HEK293 (cell line): ENCODE results near the gene NLGN1.

Experiments used
- CTCF ChIA-PET: fragments of 350-600 bp; formaldehyde crosslinking; extraction: SDS; loops from one replicate; lab custom pipeline; 2021; ENCODE audit warnings: antibody characterized with exemption; lab: Yijun Ruan, JAX
- POLR2A ChIA-PET: fragments of 300-600 bp; formaldehyde crosslinking; extraction: SDS; loops from one replicate; lab custom pipeline; 2020; ENCODE audit warnings: antibody characterized with exemption, inconsistent platforms; lab: Yijun Ruan, JAX
- H3K27ac ChIP-seq: fragments of 200-500 bp; sonication (Bioruptor generic); 2 replicates; pipeline ENCODE4 v1.5.1; 2014; ENCODE audit warnings: low read depth, low read length, control low read depth, inconsistent platforms; ENCODE audit errors: extremely low read depth
- H3K36me3 ChIP-seq, 2 experiments: fragments of 200-500 bp in 1 of 2; sonication (Bioruptor generic) in 1 of 2; 1 replicate in 1 of 2; 2 replicates in 1 of 2; pipeline ENCODE4 v1.5.1; 2014 to 2017; ENCODE audit warnings: inconsistent platforms in 2 of 2, low read length in 2 of 2; ENCODE audit not compliant: control insufficient read depth in 2 of 2, insufficient read depth in 1 of 2
- H3K4me1 ChIP-seq: fragments of 200-500 bp; sonication (Bioruptor generic); 2 replicates; pipeline ENCODE4 v1.5.1; 2014; ENCODE audit warnings: mild to moderate bottlenecking, low read length, inconsistent platforms; ENCODE audit not compliant: control insufficient read depth, insufficient read depth
- H3K4me3 ChIP-seq: 2 replicates; pipeline ENCODE4 v1.5.1; 2011; ENCODE audit warnings: low read depth, mild to moderate bottlenecking, control low read depth, low read length, moderate library complexity
- H3K9me3 ChIP-seq: fragments of 200-500 bp; sonication (Bioruptor generic); 2 replicates; pipeline ENCODE4 v1.5.1; 2014; ENCODE audit warnings: low read depth, low read length, inconsistent platforms; ENCODE audit not compliant: control insufficient read depth, insufficient read depth
- KLF16 ChIP-seq: fragments of 450-650 bp; formaldehyde crosslinking; IDR thresholded peaks from 2 replicates; pipeline ENCODE4 v1.5.1; 2017; ENCODE audit warnings: missing biosample characterization, missing genetic modification characterization
- SETDB1 ChIP-seq: IDR thresholded peaks from one replicate; pipeline ENCODE4 v1.6.1; 2017; ENCODE audit warnings: mild to moderate bottlenecking, low read length, moderate library complexity, mixed read lengths; ENCODE audit not compliant: insufficient read length
- TRIM28 ChIP-seq: IDR thresholded peaks from 2 replicates; pipeline ENCODE4 v1.6.1; 2011; ENCODE audit warnings: low read length, control low read depth, borderline replicate concordance
- ZNF2 ChIP-seq: fragments of 450-650 bp; formaldehyde crosslinking; IDR thresholded peaks from 2 replicates; pipeline ENCODE4 v1.5.1; 2016; ENCODE audit warnings: missing biosample characterization, missing genetic modification characterization
- ZNF248 ChIP-seq: fragments of 450-650 bp; formaldehyde crosslinking; IDR thresholded peaks from 2 replicates; pipeline ENCODE4 v1.5.1; 2017; ENCODE audit warnings: missing biosample characterization, missing genetic modification characterization
- ZNF292 ChIP-seq: fragments of 450-650 bp; formaldehyde crosslinking; IDR thresholded peaks from 2 replicates; pipeline ENCODE4 v1.5.1; 2016; ENCODE audit warnings: low read depth, missing biosample characterization, missing genetic modification characterization, borderline replicate concordance
- ZNF37A ChIP-seq: fragments of 450-650 bp; IDR thresholded peaks from 2 replicates; pipeline ENCODE4 v1.5.1; 2018; ENCODE audit warnings: missing biosample characterization, missing genetic modification characterization
- ZNF426 ChIP-seq: fragments of 450-650 bp; formaldehyde crosslinking; IDR thresholded peaks from 2 replicates; pipeline ENCODE4 v1.5.1; 2017; ENCODE audit warnings: missing biosample characterization, missing genetic modification characterization, mild to moderate bottlenecking, inconsistent platforms, moderate library complexity
- ZNF548 ChIP-seq: fragments of 450-650 bp; formaldehyde crosslinking; IDR thresholded peaks from 2 replicates; pipeline ENCODE4 v1.5.1; 2016; ENCODE audit warnings: missing biosample characterization, missing genetic modification characterization
- ZNF555 ChIP-seq: fragments of 450-650 bp; formaldehyde crosslinking; conservative IDR thresholded peaks from 2 replicates; pipeline ENCODE4 v1.5.1; 2017; ENCODE audit warnings: missing biosample characterization, mild to moderate bottlenecking, missing genetic modification characterization, inconsistent platforms
- ZNF600 ChIP-seq: fragments of 450-650 bp; formaldehyde crosslinking; IDR thresholded peaks from 2 replicates; pipeline ENCODE4 v1.5.1; 2016; ENCODE audit warnings: missing biosample characterization, missing genetic modification characterization
- ZNF701 ChIP-seq: fragments of 450-650 bp; formaldehyde crosslinking; IDR thresholded peaks from 2 replicates; pipeline ENCODE4 v1.5.1; 2016; ENCODE audit warnings: missing biosample characterization, missing genetic modification characterization
- ZNF777 ChIP-seq: fragments of 450-650 bp; formaldehyde crosslinking; IDR thresholded peaks from 2 replicates; pipeline ENCODE4 v1.5.1; 2017; ENCODE audit warnings: missing biosample characterization, missing genetic modification characterization, borderline replicate concordance
- TF ChIP-seq, protein P1 (sequence below): fragments of 450-650 bp; formaldehyde crosslinking; IDR thresholded peaks from 2 replicates; pipeline ENCODE4 v1.5.1; 2017; ENCODE audit warnings: missing biosample characterization, missing genetic modification characterization
- TF ChIP-seq, protein P2 (sequence below): fragments of 450-650 bp; formaldehyde crosslinking; IDR thresholded peaks from 2 replicates; pipeline ENCODE4 v1.5.1; 2016; ENCODE audit warnings: missing biosample characterization, missing genetic modification characterization
- TF ChIP-seq, protein P3 (sequence below): fragments of 450-650 bp; formaldehyde crosslinking; IDR thresholded peaks from 2 replicates; pipeline ENCODE4 v1.5.1; 2016; ENCODE audit warnings: missing biosample characterization, missing genetic modification characterization, low read depth
- TF ChIP-seq, protein P4 (sequence below): fragments of 450-650 bp; formaldehyde crosslinking; conservative IDR thresholded peaks from 2 replicates; pipeline ENCODE4 v1.5.1; 2016; ENCODE audit warnings: low read depth, missing biosample characterization, missing genetic modification characterization
- TF ChIP-seq, protein P5 (sequence below): fragments of 450-650 bp; formaldehyde crosslinking; IDR thresholded peaks from 2 replicates; pipeline ENCODE4 v1.5.1; 2016; ENCODE audit warnings: missing biosample characterization, missing genetic modification characterization

The NLGN1 gene

DNA sequence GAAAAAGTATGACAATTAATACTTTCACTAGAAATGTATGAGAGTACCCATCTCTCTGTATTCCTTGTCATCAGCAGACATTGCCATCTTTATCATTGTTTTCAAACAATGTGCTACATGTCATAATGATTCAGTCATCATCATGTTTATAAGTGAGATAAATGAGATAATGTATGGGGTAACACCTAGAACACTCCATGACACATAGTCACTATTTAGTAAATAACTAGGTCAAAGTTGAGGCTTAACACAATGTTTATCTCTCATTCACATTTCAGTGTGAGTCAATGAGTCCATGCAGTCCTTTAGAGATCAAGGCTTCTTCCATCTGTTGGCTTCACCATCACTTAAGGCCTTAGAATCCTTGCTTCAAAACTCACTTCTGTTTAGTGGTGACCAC lies 70.0 kb downstream of the NLGN1 start (continued):
- TF ChIP-seq, protein P1, sequence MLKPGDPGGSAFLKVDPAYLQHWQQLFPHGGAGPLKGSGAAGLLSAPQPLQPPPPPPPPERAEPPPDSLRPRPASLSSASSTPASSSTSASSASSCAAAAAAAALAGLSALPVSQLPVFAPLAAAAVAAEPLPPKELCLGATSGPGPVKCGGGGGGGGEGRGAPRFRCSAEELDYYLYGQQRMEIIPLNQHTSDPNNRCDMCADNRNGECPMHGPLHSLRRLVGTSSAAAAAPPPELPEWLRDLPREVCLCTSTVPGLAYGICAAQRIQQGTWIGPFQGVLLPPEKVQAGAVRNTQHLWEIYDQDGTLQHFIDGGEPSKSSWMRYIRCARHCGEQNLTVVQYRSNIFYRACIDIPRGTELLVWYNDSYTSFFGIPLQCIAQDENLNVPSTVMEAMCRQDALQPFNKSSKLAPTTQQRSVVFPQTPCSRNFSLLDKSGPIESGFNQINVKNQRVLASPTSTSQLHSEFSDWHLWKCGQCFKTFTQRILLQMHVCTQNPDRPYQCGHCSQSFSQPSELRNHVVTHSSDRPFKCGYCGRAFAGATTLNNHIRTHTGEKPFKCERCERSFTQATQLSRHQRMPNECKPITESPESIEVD (tag by site-specific recombination), result no peak

DNA sequence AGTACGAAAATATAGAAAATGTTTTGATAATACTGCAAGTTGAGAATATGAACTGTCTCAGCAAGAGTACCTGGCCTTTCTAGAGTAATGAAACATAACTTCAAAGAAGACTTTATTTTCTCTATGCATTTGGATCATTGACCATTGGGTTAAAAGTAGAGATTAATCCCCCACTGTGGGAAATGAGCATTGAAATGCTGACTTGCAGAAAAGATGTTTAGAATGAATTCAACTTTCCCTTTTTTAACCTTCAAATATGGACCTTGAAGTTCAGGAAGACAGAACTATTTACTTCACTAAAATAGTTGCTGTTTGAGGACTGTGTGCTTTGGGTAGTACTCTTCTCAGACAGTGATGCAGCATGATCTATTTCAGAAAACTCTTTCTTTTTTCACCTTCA lies 75.7 kb downstream of the NLGN1 start:
- no peak overlapping the region for H3K4me3 ChIP-seq
- ChIA-PET POLR2A (no interaction called here), CTCF (no interaction called here)
- H3K27ac ChIP-seq, result no peak overlapping the region
- H3K9me3 ChIP-seq, result no peaks in the 10 kb centered on the region
- TF ChIP-seq ZNF37A (no peak), TRIM28 (no peak), ZNF555 (no peak), ZNF548 (tag by site-specific recombination) (no peak), ZNF600 (tag by site-specific recombination) (no peak), SETDB1 (no peak), ZNF701 (no peak), ZNF426 (tag by site-specific recombination) (no peak), ZNF248 (tag by site-specific recombination) (no peak), ZNF777 (tag by site-specific recombination) (no peak), ZNF2 (tag by site-specific recombination) (no peak), ZNF292 (tag by site-specific recombination) (no peak), KLF16 (no peak)
- TF ChIP-seq, protein P2, sequence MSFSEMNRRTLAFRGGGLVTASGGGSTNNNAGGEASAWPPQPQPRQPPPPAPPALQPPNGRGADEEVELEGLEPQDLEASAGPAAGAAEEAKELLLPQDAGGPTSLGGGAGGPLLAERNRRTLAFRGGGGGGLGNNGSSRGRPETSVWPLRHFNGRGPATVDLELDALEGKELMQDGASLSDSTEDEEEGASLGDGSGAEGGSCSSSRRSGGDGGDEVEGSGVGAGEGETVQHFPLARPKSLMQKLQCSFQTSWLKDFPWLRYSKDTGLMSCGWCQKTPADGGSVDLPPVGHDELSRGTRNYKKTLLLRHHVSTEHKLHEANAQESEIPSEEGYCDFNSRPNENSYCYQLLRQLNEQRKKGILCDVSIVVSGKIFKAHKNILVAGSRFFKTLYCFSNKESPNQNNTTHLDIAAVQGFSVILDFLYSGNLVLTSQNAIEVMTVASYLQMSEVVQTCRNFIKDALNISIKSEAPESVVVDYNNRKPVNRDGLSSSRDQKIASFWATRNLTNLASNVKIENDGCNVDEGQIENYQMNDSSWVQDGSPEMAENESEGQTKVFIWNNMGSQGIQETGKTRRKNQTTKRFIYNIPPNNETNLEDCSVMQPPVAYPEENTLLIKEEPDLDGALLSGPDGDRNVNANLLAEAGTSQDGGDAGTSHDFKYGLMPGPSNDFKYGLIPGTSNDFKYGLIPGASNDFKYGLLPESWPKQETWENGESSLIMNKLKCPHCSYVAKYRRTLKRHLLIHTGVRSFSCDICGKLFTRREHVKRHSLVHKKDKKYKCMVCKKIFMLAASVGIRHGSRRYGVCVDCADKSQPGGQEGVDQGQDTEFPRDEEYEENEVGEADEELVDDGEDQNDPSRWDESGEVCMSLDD, result no peak
- TF ChIP-seq, protein P3, sequence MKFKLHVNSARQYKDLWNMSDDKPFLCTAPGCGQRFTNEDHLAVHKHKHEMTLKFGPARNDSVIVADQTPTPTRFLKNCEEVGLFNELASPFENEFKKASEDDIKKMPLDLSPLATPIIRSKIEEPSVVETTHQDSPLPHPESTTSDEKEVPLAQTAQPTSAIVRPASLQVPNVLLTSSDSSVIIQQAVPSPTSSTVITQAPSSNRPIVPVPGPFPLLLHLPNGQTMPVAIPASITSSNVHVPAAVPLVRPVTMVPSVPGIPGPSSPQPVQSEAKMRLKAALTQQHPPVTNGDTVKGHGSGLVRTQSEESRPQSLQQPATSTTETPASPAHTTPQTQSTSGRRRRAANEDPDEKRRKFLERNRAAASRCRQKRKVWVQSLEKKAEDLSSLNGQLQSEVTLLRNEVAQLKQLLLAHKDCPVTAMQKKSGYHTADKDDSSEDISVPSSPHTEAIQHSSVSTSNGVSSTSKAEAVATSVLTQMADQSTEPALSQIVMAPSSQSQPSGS (tag by site-specific recombination), result no peak
- TF ChIP-seq, protein P4, sequence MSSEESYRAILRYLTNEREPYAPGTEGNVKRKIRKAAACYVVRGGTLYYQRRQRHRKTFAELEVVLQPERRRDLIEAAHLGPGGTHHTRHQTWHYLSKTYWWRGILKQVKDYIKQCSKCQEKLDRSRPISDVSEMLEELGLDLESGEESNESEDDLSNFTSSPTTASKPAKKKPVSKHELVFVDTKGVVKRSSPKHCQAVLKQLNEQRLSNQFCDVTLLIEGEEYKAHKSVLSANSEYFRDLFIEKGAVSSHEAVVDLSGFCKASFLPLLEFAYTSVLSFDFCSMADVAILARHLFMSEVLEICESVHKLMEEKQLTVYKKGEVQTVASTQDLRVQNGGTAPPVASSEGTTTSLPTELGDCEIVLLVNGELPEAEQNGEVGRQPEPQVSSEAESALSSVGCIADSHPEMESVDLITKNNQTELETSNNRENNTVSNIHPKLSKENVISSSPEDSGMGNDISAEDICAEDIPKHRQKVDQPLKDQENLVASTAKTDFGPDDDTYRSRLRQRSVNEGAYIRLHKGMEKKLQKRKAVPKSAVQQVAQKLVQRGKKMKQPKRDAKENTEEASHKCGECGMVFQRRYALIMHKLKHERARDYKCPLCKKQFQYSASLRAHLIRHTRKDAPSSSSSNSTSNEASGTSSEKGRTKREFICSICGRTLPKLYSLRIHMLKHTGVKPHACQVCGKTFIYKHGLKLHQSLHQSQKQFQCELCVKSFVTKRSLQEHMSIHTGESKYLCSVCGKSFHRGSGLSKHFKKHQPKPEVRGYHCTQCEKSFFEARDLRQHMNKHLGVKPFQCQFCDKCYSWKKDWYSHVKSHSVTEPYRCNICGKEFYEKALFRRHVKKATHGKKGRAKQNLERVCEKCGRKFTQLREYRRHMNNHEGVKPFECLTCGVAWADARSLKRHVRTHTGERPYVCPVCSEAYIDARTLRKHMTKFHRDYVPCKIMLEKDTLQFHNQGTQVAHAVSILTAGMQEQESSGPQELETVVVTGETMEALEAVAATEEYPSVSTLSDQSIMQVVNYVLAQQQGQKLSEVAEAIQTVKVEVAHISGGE (tag by site-specific recombination), result no peak
- TF ChIP-seq, protein P5, sequence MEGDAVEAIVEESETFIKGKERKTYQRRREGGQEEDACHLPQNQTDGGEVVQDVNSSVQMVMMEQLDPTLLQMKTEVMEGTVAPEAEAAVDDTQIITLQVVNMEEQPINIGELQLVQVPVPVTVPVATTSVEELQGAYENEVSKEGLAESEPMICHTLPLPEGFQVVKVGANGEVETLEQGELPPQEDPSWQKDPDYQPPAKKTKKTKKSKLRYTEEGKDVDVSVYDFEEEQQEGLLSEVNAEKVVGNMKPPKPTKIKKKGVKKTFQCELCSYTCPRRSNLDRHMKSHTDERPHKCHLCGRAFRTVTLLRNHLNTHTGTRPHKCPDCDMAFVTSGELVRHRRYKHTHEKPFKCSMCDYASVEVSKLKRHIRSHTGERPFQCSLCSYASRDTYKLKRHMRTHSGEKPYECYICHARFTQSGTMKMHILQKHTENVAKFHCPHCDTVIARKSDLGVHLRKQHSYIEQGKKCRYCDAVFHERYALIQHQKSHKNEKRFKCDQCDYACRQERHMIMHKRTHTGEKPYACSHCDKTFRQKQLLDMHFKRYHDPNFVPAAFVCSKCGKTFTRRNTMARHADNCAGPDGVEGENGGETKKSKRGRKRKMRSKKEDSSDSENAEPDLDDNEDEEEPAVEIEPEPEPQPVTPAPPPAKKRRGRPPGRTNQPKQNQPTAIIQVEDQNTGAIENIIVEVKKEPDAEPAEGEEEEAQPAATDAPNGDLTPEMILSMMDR (tag by site-specific recombination), result no peak
- H3K4me1 ChIP-seq, result no peaks in the 10 kb centered on the region
- no peaks in the 10 kb centered on the region for H3K36me3 ChIP-seq
